GM19467 (cell line): ENCODE results near the gene MAML2.

Source experiments
- ATAC-seq: cut with Tn5 transposase; IDR thresholded peaks from one replicate; pipeline ENCODE4 v1.9.1; 2021; ENCODE audit warnings: mild to moderate bottlenecking, moderate library complexity; ENCODE audit not compliant: unreplicated experiment

MAML2 gene

GRCh38 chr11:95996621-95997235, 346.3 kb downstream of the MAML2 start:
- no peak for ATAC-seq

GRCh38 chr11:95994329-95994728, 348.7 kb downstream of the MAML2 start:
- ATAC-seq = no peak

DNA sequence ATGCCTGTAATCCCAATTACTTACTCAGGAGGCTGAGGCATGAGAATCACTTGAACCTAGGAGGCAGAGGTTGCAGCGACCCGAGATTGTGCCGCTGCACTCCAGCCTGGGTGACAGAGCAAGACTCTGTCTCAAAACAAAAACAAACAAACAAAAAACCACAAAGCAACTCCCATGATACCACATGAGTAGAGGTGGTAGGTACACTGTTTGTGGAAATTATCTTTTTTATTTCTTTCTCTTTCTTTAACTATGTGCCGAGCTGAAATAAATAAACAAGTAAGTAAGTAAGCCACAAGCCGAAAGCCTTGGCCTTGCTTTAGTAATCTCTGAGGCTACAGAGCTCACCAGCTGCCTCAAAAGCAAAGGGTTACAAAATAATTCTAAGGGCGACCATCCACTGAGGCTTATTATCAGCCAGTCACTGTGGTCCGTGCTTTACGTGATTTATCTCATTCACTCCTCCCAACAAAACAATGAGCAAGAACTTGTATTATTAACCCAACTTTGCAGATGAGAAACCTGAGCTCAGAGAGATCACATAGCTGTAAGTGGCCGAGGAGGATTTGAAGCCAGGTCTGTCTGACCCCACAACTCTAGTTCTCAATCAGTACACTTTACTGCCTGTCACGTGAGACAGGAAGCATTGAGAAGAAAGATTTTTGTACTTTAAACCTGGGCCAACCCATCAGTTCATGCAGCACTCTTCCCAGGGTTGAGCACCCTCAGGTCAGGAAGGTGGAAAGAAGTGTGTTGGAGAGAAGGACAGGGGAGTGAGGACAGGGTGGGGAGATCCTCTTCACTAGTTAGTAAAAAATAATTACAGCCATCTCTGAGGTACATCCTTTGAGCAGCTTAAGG, 349.3 kb downstream of the MAML2 start:
- no peak for ATAC-seq

DNA sequence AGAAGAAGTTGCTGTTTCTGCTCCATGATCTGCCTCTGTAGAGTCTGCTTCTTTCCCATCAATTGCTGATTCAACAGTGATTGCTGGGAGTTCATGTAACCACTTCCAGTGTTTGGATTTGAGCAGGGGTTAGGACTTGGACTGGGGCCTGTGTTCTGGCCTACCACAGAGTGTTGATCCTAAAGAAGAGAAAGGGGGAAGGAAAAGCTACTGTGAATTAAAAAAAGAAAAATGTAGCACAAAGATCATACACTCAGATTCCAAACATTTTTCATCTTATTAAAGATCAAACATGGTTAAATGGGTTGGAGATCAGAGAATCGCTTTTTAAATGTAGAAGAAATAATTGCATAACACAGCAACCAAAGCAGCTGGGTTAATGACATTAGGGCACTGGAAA, 351.4 kb downstream of the MAML2 start:
- ATAC-seq = no peak

GRCh38 chr11:95991101-95991500, 351.9 kb downstream of the MAML2 start:
- no peak for ATAC-seq

DNA sequence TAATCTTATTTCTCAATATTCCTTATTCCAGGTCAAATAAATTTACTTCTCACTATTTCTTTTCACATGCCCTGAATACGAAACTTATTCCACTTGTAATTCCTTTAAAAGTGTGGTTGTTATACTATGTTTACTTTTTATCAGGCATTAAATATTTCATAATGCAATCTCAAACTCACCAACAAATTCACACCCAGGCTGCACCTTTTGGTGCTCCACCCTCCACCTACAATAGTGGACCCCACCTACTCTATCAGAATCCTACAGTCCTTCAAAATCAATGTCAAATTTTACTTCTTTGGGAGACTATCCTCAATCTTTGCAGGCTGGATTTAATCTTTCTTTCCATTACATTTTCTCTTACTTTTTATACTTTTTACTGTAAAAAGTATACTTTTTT, 353.2 kb downstream of the MAML2 start:
- no peak for ATAC-seq

DNA sequence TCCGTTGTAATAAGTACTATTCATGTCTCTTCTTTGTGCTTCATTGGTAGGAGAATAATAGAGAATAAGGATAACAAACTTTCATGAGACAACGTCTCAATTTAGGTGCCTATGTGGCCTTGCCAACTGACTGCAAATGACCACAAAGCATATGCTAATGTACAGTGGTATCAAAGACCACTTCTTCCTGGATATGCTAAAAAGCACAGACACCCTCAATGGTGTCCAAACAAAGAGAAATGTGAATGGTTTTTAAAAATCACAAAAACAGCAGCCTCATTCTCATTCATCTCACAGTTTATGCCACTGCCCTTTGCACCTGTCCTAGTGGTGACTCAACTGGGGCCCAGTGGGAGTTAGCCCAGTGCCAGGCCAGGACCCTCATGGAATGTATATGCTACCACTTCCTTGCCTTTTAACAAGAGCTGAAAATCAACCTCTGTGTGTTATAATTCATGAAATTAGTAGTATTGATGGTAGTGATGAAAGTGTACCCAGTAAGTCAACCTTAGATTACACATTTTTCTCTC, 353.9 kb downstream of the MAML2 start:
- ATAC-seq = no peak

DNA sequence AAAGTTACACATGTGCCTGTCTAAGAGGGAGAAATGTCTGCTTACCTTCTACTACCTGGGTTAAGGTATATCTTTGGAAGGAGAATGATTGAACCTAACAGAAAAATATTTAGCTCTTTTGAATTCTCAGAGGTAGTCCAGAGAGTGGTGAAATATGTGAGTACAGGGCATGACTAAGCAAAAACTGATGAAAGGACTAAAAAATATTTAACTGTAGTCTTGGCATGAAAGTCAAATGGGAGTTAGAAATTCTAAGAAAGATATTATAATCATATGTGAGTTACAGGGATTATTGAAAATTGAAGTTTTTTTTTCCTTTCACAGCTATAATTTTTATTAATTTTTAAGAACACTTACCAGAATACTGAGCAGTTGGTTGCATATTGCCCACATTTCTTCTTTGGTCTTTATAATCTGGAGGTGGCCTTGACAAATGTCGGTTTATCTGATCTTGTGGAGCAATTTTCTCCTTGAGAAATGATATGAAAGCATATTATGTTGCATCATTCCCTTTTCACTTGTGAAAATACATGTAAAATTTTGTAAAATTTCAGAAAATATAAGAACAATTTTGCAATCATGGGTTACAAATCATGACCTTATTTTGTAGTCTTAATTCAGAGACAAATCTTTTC, 357.7 kb downstream of the MAML2 start:
- ATAC-seq = no peak

DNA sequence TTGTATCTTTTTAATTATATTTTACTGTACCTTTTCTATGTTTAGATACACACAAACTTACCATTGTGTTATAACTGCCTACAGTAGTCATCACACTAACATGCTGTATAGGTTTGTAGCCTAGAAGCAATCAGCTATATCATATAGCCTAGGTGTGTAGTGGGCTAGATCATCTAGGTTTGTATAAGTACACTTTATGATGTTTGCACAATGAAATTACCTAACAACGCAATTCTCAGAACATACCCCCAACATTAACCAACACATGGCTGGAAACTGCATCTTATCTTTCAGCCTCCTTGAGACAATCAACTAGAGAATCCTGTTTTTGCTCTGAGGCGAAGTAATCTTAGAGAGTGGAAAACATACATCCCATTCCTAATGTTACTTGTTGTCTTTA, 358.9 kb downstream of the MAML2 start:
- ATAC-seq = no peak

DNA sequence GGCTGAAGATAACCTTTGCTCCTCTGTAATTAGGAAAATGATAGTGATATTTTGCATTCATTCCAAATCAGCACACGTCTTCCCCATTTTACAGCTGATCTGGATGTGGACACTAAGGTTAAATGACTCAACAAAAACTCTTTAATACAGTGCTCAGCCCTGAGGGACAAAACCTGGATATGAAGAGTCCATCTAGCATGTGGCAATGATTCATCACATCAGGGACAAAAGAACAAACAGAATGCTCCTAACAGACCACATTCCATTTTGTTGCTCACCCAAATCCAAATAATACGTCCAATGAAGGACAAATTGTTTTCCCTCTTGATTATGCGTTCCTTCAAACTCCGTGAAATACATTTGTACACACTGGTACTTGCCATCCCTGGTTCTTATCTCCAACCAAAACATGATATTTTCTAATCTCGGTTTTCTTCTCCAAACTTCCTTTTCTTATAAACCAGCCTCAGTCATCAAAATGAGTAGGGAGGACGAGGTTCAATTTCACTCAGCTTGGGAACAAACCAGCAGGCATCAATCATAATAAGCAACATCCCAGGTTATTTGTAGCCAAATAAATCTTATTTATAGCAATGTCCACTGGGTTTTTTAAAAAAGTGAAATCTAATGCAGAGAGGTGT, 365.3 kb downstream of the MAML2 start:
- ATAC-seq = no peak

- no peak for ATAC-seq
These were observed 366.4 kb downstream of the MAML2 start for GRCh38 chr11:95976550-95976949.

- ATAC-seq = no peak
These were observed 367.7 kb downstream of the MAML2 start for GRCh38 chr11:95975343-95975742.

- no peak for ATAC-seq
These were observed 370.9 kb downstream of the MAML2 start for GRCh38 chr11:95972060-95972459.

GRCh38 chr11:95968585-95968984, 374.4 kb downstream of the MAML2 start:
- ATAC-seq = no peak

DNA sequence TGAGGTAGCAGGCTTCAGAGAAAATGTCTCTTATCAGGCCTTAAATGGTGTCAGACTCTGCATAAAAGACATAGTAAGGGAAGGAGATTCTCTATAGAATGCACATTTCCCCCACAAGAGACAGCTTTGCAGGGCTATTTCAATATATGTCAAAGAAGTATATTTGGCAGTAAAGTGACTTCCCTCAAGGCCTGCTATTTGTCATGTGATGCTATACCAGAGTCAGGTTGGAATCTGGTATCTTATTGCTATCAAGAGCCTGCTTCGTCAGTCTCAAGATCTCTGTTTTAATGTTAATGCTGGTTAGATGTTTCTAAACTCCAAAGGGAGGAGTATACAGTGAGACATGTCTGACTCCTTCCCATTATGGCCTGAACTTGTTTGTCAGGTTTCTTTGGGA, 378.7 kb downstream of the MAML2 start:
- no peak for ATAC-seq

- ATAC-seq = no peak
These were observed 381.2 kb downstream of the MAML2 start for GRCh38 chr11:95961758-95962157.

DNA sequence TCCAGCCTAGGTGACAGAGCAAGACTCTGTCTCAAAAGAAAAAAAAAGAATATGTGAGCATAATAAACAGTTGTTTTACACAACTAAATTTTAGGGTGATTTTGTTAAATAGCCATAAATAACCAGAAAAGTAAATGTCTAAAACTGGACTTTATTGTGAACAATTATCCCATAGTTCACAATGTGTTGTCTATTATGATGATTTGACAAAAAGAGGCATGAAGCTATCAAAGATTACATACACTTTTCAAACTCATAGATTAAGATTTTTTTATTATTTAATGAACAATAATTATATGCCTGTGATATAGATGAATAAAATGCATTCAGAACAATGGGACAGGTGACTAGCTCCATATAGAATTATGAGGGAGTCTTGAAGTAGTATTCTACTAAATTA, 392.1 kb downstream of the MAML2 start:
- no peak for ATAC-seq

DNA sequence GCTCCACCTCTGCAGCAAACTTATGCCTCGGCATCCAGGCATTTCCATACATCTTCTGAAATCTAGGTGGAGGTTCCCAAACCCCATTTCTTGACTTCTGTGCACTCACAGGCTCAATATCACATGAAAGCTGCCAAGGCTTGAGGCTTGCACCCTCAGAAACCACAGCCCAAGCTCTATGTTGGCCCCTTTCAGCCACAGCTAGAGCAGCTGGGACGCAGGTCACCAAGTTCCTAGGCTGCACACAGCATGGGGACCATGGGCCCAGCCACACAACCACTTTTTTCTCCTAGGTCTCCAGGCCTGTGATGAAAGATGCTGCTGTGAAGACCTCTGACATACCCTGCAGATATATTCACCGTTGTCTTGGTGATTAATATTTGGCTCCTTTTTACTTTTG, 394.4 kb downstream of the MAML2 start:
- no peak for ATAC-seq

DNA sequence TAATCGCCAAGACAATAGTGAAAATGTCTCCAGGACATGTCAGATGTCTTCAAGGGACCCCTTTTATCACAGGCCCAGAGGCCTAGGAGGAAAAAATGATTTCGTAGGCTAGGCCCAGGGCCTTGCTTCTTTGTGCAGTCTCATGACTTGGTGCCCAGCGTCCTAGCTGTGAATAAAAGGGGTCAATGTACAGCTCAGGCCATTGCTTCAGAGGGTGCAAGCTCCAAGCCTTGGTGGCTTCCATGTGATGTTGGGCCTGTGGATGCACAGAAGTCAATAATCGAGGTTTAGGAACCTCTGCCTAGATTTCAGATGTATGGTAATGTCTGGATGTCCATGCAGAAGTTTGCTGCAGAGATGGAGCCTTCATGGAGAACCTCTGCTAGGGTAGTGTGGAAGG, 398.4 kb downstream of the MAML2 start:
- no peak for ATAC-seq

- ATAC-seq = no peak
These were observed 399.4 kb downstream of the MAML2 start for GRCh38 chr11:95943546-95943945.

- ATAC-seq = no peak
These were observed 403.9 kb downstream of the MAML2 start for GRCh38 chr11:95939091-95939490.
